GM19238 (cell line): Measurements from ENCODE around the gene SLC9A3.
"Not testable (repeated sequence)": the region's sequence is repeated elsewhere in the genome, so short reads cannot be mapped to it uniquely, and the experiment has no call there.

Experiments
- DNase-seq: peaks from one replicate; pipeline ENCODE4 v3.0.0; 2011; ENCODE audit warnings: low spot score; ENCODE audit not compliant: insufficient read length

Gene SLC9A3

GRCh38 chr5:491119-491855, 33.0 kb downstream of the SLC9A3 start:
- no peak for DNase-seq

GRCh38 chr5:490116-491106, 33.8 kb downstream of the SLC9A3 start:
- DNase-seq: no peak

- DNase-seq: no peak
Observed at GRCh38 chr5:489689-490080, 34.6 kb downstream of the SLC9A3 start.

- DNase-seq: no peak
Observed at GRCh38 chr5:488744-489688, 35.2 kb downstream of the SLC9A3 start.

GRCh38 chr5:488241-488640, 36.0 kb downstream of the SLC9A3 start:
- DNase-seq: no peak

GRCh38 chr5:486597-486996, 37.7 kb downstream of the SLC9A3 start:
- DNase-seq: not testable (repeated sequence)

GRCh38 chr5:485946-486491, 38.2 kb downstream of the SLC9A3 start:
- no peak for DNase-seq

- DNase-seq: no peak
Observed at GRCh38 chr5:485113-485945, 38.9 kb downstream of the SLC9A3 start.

- no peak for DNase-seq
Observed at GRCh38 chr5:484556-484955, 39.7 kb downstream of the SLC9A3 start.

- DNase-seq: no peak
Observed at GRCh38 chr5:483434-484140, 40.7 kb downstream of the SLC9A3 start.

GRCh38 chr5:483011-483410, 41.2 kb downstream of the SLC9A3 start:
- DNase-seq: no peak

- DNase-seq: no peak
Observed at GRCh38 chr5:482506-482905, 41.7 kb downstream of the SLC9A3 start.

- no peak for DNase-seq
Observed at GRCh38 chr5:482021-482420, 42.2 kb downstream of the SLC9A3 start.

GRCh38 chr5:481347-481746, 42.9 kb downstream of the SLC9A3 start:
- DNase-seq: no peak

- no peak for DNase-seq
Observed at GRCh38 chr5:479566-480319, 44.5 kb downstream of the SLC9A3 start.

GRCh38 chr5:478982-479535, 45.2 kb downstream of the SLC9A3 start:
- DNase-seq: no peak

GRCh38 chr5:478369-478981, 45.8 kb downstream of the SLC9A3 start:
- no peak for DNase-seq

- DNase-seq: no peak
Observed at GRCh38 chr5:477871-478270, 46.4 kb downstream of the SLC9A3 start.
